ENCODE measurements around the gene CLCN2.

The CLCN2 gene

GRCh38 chr3:184399410-184399809 is 38.0 kb upstream of the CLCN2 start:
- ATAC-seq (ENCODE audit: low read depth) (no peak), DNase-seq (ENCODE audit: low spot score) (no peak)
- Histone ChIP-seq H3K36me3 (ENCODE audit: low read depth) (no peaks in the 10 kb centered on the region), H3K4me3 (ENCODE audit: severe bottlenecking) (no peak overlapping the region), H3K27me3 (ENCODE audit: insufficient read depth, poor library complexity, severe bottlenecking) (peaks cover 19% of the 10 kb centered on the region), H3K27ac (ENCODE audit: poor library complexity, severe bottlenecking) (no peak overlapping the region), H3K9me3 (ENCODE audit: severe bottlenecking) (no peaks in the 10 kb centered on the region), H3K4me1 (ENCODE audit: insufficient read depth, poor library complexity, severe bottlenecking) (no peaks in the 10 kb centered on the region)
- no peak for TF ChIP-seq CTCF (IDR thresholded peaks at IDR 0.05; ENCODE audit: poor library complexity, severe bottlenecking)

GRCh38 chr3:184395320-184395660 is 33.9 kb upstream of the CLCN2 start:
- H3K36me3 ChIP-seq (ENCODE audit: low read depth), result no peaks in the 10 kb centered on the region
- H3K4me1 ChIP-seq (ENCODE audit: insufficient read depth, poor library complexity, severe bottlenecking), result no peaks in the 10 kb centered on the region
- DNase-seq (ENCODE audit: low spot score), result no peak
- no peak for ATAC-seq (ENCODE audit: low read depth)
- no peaks in the 10 kb centered on the region for H3K9me3 ChIP-seq (ENCODE audit: severe bottlenecking)
- H3K27ac ChIP-seq (ENCODE audit: poor library complexity, severe bottlenecking), result no peak overlapping the region
- TF ChIP-seq CTCF (IDR thresholded peaks at IDR 0.05; ENCODE audit: poor library complexity, severe bottlenecking), result no peak
- H3K4me3 ChIP-seq (ENCODE audit: severe bottlenecking), result no peak overlapping the region
- H3K27me3 ChIP-seq (ENCODE audit: insufficient read depth, poor library complexity, severe bottlenecking), result peaks cover 7% of the 10 kb centered on the region

- no peaks in the 10 kb centered on the region for H3K27me3 ChIP-seq (ENCODE audit: insufficient read depth, poor library complexity, severe bottlenecking)
- ATAC-seq (ENCODE audit: low read depth) (no peak), DNase-seq (ENCODE audit: low spot score) (no peak)
- no peak for TF ChIP-seq CTCF (IDR thresholded peaks at IDR 0.05; ENCODE audit: poor library complexity, severe bottlenecking)
- H3K4me3 ChIP-seq (ENCODE audit: severe bottlenecking), result no peak overlapping the region
- H3K27ac ChIP-seq (ENCODE audit: poor library complexity, severe bottlenecking), result no peak overlapping the region
- H3K36me3 ChIP-seq (ENCODE audit: low read depth), result no peaks in the 10 kb centered on the region
- no peaks in the 10 kb centered on the region for H3K9me3 ChIP-seq (ENCODE audit: severe bottlenecking)
- no peaks in the 10 kb centered on the region for H3K4me1 ChIP-seq (ENCODE audit: insufficient read depth, poor library complexity, severe bottlenecking)
Observed at GRCh38 chr3:184391266-184391665, 29.9 kb upstream of the CLCN2 start.

- ATAC-seq (ENCODE audit: low read depth) (no peak), DNase-seq (ENCODE audit: low spot score) (no peak)
- Histone ChIP-seq H3K36me3 (ENCODE audit: low read depth) (no peaks in the 10 kb centered on the region), H3K27me3 (ENCODE audit: insufficient read depth, poor library complexity, severe bottlenecking) (no peaks in the 10 kb centered on the region), H3K27ac (ENCODE audit: poor library complexity, severe bottlenecking) (no peak overlapping the region), H3K9me3 (ENCODE audit: severe bottlenecking) (no peaks in the 10 kb centered on the region), H3K4me3 (ENCODE audit: severe bottlenecking) (no peak overlapping the region), H3K4me1 (ENCODE audit: insufficient read depth, poor library complexity, severe bottlenecking) (no peaks in the 10 kb centered on the region)
- TF ChIP-seq CTCF (IDR thresholded peaks at IDR 0.05; ENCODE audit: poor library complexity, severe bottlenecking), result no peak
Observed at GRCh38 chr3:184389935-184390528, 28.6 kb upstream of the CLCN2 start.

- H3K27ac ChIP-seq (ENCODE audit: poor library complexity, severe bottlenecking), result no peak overlapping the region
- no peaks in the 10 kb centered on the region for H3K9me3 ChIP-seq (ENCODE audit: severe bottlenecking)
- no peak for TF ChIP-seq CTCF (IDR thresholded peaks at IDR 0.05; ENCODE audit: poor library complexity, severe bottlenecking)
- H3K4me3 ChIP-seq (ENCODE audit: severe bottlenecking), result no peak overlapping the region
- DNase-seq (ENCODE audit: low spot score), result no peak
- no peaks in the 10 kb centered on the region for H3K36me3 ChIP-seq (ENCODE audit: low read depth)
- H3K4me1 ChIP-seq (ENCODE audit: insufficient read depth, poor library complexity, severe bottlenecking), result no peaks in the 10 kb centered on the region
- H3K27me3 ChIP-seq (ENCODE audit: insufficient read depth, poor library complexity, severe bottlenecking), result no peaks in the 10 kb centered on the region
- no peak for ATAC-seq (ENCODE audit: low read depth)
Observed at GRCh38 chr3:184389384-184389783, 28.0 kb upstream of the CLCN2 start.

All from RWPE2 (cell line).